ENCODE results near the gene PNISR.

PNISR gene

GRCh38 chr6:99348288-99349170, 76.6 kb downstream of the PNISR start:
- H3K36me3 ChIP-seq (ENCODE audit: insufficient read depth, low read length): no peaks in the 10 kb centered on the region
- no peak for TF ChIP-seq FOXP2 (optimal IDR thresholded peaks at IDR 0.05; ENCODE audit: control extremely low read depth, extremely low read length, insufficient read depth)
- no peak for TF ChIP-seq POLR2AphosphoS5 (IDR thresholded peaks at IDR 0.05; ENCODE audit: borderline replicate concordance, low read depth, low read length)
- no peak for TF ChIP-seq EZH2 (IDR thresholded peaks at IDR 0.05)
- peak overlapping the region; percentile 87 for H3K4me3 ChIP-seq
- no peak for DNase-seq (ENCODE audit: low read depth, low spot score)
- no peaks in the 10 kb centered on the region for H3K9me3 ChIP-seq (ENCODE audit: low read depth, low read length)
- H3K27ac ChIP-seq: no peak overlapping the region
- H3K9ac ChIP-seq (ENCODE audit: insufficient read length): peak overlapping the region; percentile 77

Measured in SK-N-MC (cell line).